ENCODE data around the gene GSTO1.

DNA sequence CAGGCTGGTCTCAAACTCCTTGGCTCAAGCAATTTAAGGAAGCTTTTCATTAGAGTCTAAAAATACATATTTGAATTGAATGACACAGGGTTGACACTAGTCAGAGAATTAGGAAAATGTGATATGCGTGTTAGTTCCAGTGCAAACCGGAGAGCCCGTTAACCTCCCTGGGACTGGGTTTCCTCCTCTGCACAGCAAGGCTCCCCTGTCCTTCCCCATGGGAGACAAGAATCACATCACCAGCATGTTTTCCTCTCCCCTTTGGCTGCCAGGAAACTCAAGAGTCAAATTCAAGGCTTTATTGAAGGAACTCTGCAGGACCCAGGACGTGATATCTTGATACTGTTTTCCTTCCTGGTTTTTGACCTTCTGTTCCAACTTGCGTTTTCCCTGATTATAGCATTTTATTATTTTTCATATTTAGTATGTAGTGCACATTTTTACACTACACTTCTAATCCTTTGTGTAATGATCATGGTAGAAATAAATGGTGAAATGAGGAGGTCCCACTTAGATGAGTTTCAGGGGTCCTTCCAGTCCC, 39.2 kb downstream of the GSTO1 start:
- TF ChIP-seq, protein P1, sequence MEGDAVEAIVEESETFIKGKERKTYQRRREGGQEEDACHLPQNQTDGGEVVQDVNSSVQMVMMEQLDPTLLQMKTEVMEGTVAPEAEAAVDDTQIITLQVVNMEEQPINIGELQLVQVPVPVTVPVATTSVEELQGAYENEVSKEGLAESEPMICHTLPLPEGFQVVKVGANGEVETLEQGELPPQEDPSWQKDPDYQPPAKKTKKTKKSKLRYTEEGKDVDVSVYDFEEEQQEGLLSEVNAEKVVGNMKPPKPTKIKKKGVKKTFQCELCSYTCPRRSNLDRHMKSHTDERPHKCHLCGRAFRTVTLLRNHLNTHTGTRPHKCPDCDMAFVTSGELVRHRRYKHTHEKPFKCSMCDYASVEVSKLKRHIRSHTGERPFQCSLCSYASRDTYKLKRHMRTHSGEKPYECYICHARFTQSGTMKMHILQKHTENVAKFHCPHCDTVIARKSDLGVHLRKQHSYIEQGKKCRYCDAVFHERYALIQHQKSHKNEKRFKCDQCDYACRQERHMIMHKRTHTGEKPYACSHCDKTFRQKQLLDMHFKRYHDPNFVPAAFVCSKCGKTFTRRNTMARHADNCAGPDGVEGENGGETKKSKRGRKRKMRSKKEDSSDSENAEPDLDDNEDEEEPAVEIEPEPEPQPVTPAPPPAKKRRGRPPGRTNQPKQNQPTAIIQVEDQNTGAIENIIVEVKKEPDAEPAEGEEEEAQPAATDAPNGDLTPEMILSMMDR (IDR thresholded peaks at IDR 0.05) = no peak
- TF ChIP-seq POLR2A (IDR thresholded peaks at IDR 0.05) = no peak
